Uterus (tissue), 2 donors: ENCODE measurements around the gene DSTN.

Experiments used
- CTCF ChIP-seq, 4 experiments: fragments of 200-600 bp in 2 of 4; fragments of 450-650 bp in 2 of 4; sonication (generic) in 2 of 4; IDR thresholded peaks; one replicate each; pipeline ENCODE4 v1.5.1; 2016 to 2019; ENCODE audit warnings: antibody characterized with exemption in 4 of 4, mild to moderate bottlenecking in 2 of 4, moderate library complexity in 1 of 4
- POLR2A ChIP-seq, 2 donors: fragments of 450-650 bp; IDR thresholded peaks; one replicate each; pipeline ENCODE4 v1.6.1; 2016; ENCODE audit warnings: antibody characterized with exemption in 2 of 2, mild to moderate bottlenecking in 1 of 2, moderate library complexity in 1 of 2

- no peak for TF ChIP-seq CTCF (IDR thresholded peaks at IDR 0.05)
- no peak for TF ChIP-seq POLR2A (IDR thresholded peaks at IDR 0.05)
These were observed 9.6 kb downstream of the DSTN start for GRCh38 chr20:17579369-17580039.
